Ramos (cell line): Measurements from ENCODE around the gene PSTK.

Experiments used
- in situ Hi-C: fragments of 300-500 bp; cut with MboI; formaldehyde crosslinking; loops from one replicate; pipeline ENCODE4 v1.14.3; 2022; ENCODE audit warnings: low sequenced_read_pairs; ENCODE audit not compliant: unreplicated experiment

The PSTK gene

DNA sequence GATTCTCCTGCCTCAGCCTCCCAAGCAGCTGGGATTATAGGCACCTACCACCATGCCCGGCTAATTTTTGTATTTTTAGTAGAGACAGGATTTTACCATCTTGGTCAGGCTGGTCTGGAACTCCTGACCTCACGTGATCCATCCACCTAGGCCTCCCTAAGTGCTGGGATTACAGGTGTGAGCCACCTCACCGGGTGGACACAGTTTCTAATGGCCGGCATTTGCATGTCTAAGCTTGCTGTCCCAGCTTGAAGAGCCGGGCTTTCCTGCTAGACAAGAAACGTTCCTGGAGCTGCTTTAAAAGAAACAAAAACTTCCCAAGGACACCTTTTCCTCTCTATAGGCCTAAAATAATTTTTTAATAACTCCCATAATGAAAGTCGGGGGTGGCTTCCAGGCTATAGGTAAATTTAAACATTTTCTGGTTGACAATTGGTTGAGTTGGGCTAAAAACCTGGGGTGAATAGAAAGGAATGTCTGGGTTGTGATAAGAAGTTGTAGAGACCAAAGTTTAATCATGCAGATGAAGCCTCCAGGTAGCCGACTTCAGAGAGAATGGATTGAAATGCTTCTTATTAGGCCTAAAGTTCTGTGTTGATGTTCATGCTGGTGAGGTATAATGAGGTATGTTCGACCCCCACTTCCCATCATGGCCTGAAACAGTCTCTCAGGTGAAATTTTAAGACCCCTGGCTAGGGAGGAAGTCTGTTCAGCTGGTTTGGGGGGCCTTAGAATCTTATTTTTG, 37.4 kb downstream of the PSTK start:
- in situ Hi-C loops, result no loop called here

DNA sequence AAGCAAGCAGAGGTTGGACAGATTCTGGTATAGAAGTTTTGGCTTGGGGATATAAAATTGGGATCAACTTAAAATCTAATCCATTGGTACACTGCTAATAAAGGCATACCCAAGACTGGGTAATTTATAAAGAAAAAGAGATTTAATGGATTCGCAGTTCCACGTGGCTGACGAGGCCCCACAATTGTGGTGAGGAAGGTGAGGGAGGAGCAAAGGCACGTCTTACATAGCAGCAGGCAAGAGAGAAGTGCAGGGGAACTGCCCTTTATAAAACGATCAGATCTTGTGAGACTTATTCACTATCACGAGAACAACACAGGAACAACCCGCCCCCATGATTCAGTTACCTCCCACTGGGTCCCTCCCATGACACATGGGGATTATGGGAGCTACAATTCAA, 38.3 kb downstream of the PSTK start:
- in situ Hi-C loops, result no loop called here

DNA sequence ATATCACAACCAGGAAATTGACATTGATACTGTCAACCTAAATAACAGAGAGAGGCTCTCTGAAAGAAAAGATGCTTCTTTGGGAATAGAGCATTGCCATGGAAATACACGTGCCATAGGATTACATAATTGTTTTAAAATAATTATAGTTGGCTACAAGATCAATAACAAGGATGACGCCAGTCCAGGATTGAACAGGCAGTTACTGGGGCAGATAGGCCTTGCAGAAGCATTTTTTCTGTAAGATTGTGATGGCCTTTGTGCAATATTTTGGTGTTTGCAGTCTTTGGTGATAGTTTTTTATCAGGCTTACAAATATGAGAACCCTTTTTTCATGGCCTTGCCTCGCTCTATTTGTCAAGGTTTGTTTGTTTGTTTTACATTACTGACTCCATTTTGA, 39.1 kb downstream of the PSTK start:
- in situ Hi-C loops, result no loop called here

DNA sequence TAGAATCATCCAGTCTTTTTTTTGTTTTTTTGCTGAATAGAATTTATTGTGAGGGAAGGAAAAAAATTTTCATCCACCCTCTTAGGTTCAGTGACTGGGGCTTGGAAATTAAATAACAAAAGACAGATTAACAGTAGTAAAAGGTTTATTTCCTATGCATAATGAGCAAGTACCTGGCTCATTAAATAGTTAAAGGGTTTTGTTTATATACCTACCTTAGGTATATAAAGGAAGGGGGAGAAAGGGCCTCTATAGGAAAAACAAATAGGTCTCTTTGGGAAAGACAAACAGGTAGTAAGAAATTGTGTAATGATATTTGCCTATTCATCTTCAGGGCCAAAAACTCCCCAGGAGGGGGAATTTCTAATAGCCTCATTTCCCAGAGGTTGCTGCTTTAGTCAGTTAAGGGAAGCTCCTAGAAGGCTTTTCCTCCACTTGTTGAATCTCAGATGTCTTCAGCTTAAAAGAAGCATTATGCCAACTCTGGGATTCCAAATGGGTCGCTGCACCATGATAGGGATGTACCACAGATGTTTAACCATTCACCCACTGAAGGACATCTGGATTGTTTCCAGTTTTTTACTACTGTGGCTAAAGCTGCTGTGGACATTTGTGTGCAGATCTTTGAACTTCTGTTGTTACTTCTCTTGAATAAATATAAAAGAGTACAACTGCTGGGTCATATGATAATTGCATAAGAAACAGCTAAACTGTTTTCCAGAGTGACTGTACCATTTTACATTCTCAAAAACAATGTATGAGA, 39.9 kb downstream of the PSTK start:
- in situ Hi-C loops, result no loop called here

DNA sequence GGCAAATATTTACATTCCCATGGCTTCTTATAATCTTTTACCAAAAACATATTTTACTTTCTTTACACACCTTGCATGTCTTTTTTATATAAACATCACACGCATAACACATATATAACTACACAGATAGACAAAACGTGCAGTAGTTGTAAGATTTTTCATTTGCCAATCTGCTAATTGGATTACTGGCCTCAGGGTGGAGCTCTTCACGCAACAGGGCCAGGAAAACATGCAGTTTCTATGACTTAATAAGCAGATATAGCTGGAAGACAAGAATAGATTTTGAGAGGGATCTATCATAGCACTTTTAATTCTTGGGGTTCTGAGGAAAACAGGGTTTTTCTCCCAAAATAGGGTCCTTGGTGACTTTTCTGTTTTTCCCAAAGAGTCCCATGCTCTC, 41.3 kb downstream of the PSTK start:
- in situ Hi-C loops, result no loop called here

DNA sequence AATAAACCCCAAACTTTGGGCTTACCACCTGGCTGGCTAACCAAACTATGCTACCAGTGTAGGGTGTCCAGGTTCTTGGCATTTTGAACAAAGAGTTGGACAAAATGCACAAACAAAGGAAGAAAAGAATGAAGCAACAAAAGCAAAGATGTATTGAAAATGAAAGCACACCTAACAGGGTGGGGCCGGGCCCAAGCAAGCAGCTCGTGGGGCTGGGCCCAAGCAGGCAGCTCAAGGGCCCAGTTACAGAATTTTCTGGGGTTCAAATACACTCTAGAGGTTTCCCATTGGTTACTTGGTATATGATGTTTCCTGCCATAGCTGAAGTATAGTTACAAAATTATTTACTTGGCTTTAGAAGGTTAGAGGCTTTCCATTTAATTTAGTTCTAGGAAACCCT, 44.3 kb downstream of the PSTK start:
- in situ Hi-C loops, result no loop called here

DNA sequence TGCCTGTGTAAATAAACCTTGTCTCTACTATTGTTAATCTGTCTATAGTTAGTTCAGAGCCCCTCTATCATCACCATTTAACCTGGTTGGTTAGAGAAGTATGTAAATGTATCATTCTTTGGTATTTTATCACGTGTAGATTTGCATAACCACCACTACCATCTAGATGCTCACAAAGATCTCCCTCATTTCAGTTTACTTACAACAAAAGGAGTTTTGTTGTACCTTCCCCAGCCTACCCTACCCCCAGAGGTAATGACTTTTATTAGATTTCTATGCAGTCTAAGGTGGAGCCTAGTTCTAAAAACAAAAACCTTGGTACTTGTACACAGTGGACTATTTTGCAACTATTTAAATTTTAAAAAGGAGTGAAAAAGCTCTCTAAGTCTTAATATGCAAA, 46.1 kb downstream of the PSTK start:
- in situ Hi-C loops, result no loop called here

DNA sequence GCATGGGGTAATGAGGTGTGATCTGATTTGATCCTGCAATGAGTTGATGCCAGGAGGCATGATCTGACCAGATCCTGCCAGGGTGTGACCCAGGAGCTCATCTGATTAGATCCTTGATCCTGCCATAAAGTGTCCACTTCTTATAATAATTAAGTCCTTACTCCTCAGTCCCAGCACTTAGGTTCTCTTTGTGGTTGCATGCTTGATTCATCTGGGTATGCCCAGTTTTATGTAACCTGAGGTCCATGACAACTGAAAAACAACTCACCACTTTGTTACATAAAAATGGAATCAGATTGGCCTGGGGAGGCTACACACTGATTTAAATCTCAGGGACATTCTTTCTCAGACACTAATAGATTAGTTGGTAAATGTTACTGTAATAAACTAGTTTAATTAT, 47.7 kb downstream of the PSTK start:
- in situ Hi-C loops, result no loop called here

DNA sequence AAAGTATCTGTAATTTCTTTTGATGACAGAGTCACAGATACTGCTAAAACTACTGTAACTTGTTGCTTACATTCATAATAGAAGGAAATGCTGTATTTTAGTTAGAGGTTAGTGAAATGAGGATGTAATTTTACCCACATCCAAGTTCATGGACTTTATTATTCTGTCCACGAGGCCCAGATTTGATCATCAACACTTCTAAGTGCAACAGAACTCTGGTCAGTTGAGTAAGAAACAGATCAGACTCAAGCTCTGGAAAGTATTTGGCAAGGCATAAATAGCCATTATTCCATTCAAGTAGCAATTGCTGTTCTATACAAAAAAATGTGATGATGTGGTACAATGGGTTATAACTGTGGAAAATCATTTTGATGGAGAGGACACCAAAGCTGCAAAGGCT, 50.9 kb downstream of the PSTK start:
- in situ Hi-C loops, result no loop called here

DNA sequence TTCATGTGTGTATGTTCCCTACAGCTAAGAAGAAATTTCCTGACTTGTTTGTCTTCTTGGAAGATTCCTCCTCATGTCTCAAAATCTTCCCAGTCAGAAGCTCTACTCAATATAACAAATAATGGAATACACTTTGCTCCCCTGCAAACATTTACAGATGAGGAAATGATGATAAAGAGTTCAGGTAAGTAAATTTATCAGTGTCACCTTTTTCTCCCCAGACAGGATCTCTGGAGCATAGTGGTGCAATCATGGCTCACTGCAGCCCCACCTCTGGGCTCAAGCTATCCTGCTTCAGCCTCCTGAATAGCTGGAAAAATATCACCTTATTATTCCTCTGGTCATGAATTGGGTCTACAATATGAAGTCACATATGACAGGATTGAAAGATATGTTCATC, 54.1 kb downstream of the PSTK start:
- in situ Hi-C loops, result no loop called here

DNA sequence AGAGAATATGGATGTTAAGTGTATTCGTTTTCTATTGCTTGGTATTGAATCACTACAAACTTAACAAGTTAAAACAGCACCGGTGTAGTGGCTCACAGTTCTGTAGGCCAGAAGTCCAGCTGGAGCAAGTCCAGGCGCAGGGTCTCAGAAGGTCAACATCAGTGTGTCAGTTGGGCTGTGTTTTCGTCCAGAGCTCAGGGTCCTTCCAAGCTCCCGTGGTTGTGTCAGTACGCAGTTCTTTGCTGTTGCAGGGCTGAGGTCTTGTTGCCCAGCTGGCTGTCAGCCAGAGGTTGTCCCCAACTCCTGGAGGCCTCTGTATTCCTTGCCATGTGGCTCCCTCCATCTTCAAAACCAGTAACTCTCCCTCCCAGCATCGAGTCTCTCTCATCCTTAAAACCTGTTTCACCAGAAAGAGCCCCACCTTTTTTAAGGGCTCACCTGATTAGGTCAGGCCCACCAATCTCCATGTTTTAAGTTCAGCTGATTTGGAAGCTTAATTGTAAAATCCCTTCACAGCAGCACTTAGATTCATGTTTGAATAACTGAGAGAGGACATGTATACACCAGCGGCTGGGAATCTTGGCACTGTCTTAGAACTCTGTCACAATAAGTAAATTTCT, 55.4 kb downstream of the PSTK start:
- in situ Hi-C loops, result no loop called here

DNA sequence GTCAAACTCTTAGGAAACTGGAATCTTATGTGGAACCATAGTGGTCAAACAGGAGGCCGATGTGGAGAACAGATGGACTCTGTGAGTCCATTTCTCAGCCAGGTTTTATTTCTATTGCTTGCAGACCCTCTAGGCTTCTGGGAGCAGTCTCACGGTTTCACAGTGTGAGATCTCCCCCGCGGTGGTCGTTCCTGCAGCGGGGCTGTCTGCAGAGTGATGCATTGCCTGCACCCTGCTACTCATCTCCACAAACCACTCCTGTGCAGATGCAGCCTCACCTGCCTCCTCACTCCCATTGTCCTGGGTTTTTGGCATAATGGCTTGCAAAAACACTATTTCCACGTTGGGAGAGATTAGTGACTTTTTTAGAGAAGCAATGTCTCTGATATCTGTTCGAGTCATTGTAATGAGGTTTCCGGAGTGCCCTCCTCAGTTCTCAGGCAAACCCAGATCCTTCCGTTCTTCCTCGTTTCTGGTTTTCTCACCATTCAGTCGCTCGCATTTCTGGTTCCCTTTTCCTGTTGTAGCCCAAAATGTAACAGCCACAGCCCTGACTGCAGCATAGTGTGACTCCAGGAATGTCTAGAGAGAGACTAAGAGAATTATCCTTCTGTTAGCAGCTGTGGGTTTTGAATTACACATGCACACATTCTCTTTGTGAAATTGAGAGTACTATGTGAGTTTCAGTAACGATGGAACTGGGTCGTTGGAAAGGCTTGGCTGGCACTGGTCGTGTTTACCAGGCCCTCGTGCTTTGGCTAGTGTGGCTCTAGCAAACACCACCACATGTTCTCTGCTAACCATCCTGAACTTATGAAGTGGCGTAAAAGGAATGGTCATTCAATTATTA, 58.8 kb downstream of the PSTK start:
- in situ Hi-C loops, result no loop called here

DNA sequence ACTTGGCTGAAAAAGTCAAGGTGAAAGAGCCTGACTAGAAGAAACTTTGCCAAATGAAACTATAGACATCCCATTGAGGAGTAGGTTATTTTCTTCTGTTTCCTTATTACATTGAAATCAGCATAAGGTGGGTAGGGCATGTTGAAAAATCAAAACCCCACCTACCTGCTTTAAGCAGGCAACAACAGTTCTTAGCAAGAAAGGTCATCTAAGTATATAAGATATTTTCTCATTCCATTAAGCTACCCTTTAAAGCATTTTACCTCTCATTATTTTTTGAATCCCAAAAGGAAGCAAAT, 59.4 kb downstream of the PSTK start:
- in situ Hi-C loops, result no loop called here
